HepG2 (cell line): Measurements from ENCODE around the gene RABGGTA. TPM values are rescaled to one million over a fixed set of nuclear protein-coding genes. Genes with fewer than 3 reads are reported as not detected.

Experiments
- ATAC-seq: fragments of 200-7000 bp; cut with Tn5 transposase; 3 replicates; pipeline ENCODE4 v1.9.1; 2020; ENCODE audit warnings: mild to moderate bottlenecking, moderate library complexity
- BruUV-seq: library from RNA; stranded (reverse); fragments of 400-500 nt; replicated peaks from 2 replicates; lab custom pipeline; 2021; lab: Mats Ljungman, UMichigan
- CTCF ChIA-PET: fragments of 300-600 bp; formaldehyde crosslinking; extraction: SDS; loops from one replicate; lab custom pipeline; 2021; ENCODE audit warnings: low total read pairs, inconsistent platforms, low intra/inter-chr PET ratio; lab: Yijun Ruan, JAX
- POLR2A ChIA-PET: fragments of 350-600 bp; sonication (Branson Sonifier 250); formaldehyde crosslinking; loops from one replicate; lab custom pipeline; 2020; ENCODE audit warnings: antibody characterized with exemption, inconsistent platforms; lab: Yijun Ruan, JAX
- DNase-seq: peaks from one replicate; pipeline ENCODE4 v3.0.0-alpha.2; 2015; ENCODE audit warnings: low spot score
- FAIRE-seq: peaks from 3 replicates; lab custom pipeline; 2011; peaks lifted over from hg19 to GRCh38; lab: Jason Lieb, UNC
- H2AFZ ChIP-seq: one replicate; pipeline ENCODE4 v1.6.1; 2011; ENCODE audit warnings: low read length, inconsistent platforms
- H3K27ac ChIP-seq: fragments of 300-600 bp; 3 replicates; pipeline ENCODE4 v1.8.0; 2011; ENCODE audit warnings: mixed run types, mild to moderate bottlenecking, mixed read lengths, low read length, inconsistent platforms; ENCODE audit not compliant: insufficient read depth; ENCODE audit errors: extremely low read length
- H3K27me3 ChIP-seq, 2 experiments: fragments of 200-600 bp in 1 of 2; 2 replicates in 1 of 2; 3 replicates in 1 of 2; pipeline versions ENCODE4 v1.6.0 to v1.8.0; 2011; ENCODE audit warnings: low read length in 2 of 2, mild to moderate bottlenecking in 2 of 2, moderate library complexity in 2 of 2, inconsistent platforms in 1 of 2; ENCODE audit not compliant: insufficient read depth in 2 of 2, control insufficient read depth in 1 of 2
- H3K36me3 ChIP-seq, 2 experiments: fragments of 200-600 bp in 1 of 2; replicated peaks in 1 of 2; 2 replicates in 1 of 2; 3 replicates in 1 of 2; pipeline versions ENCODE4 v1.5.1 to v1.8.0; 2011; ENCODE audit warnings: low read length in 2 of 2, inconsistent platforms in 1 of 2; ENCODE audit not compliant: insufficient read depth in 2 of 2, control insufficient read depth in 1 of 2
- H3K4me1 ChIP-seq: 2 replicates; pipeline ENCODE4 v1.5.1; 2012; ENCODE audit warnings: low read length, inconsistent platforms; ENCODE audit not compliant: insufficient read depth
- H3K4me2 ChIP-seq: 2 replicates; pipeline ENCODE4 v1.6.0; 2011; ENCODE audit warnings: low read depth, low read length, inconsistent platforms
- H3K4me3 ChIP-seq, 3 experiments: fragments of 200-600 bp in 1 of 3; sonication (generic), shearing (Covaris generic) in 1 of 3; replicated peaks in 1 of 3; 2 replicates each; pipeline ENCODE4 v1.5.1; 2011 to 2016; ENCODE audit warnings: low read length in 3 of 3, inconsistent platforms in 2 of 3, low read depth in 2 of 3, mild to moderate bottlenecking in 2 of 3, control low read depth in 1 of 3, mixed read lengths in 1 of 3; ENCODE audit not compliant: insufficient read depth in 1 of 3
- H3K79me2 ChIP-seq: one replicate; pipeline ENCODE4 v1.6.1; 2011; ENCODE audit warnings: low read length, inconsistent platforms; ENCODE audit not compliant: insufficient read depth
- H3K9ac ChIP-seq: 2 replicates; pipeline ENCODE4 v1.6.0; 2011; ENCODE audit warnings: mild to moderate bottlenecking, low read depth, low read length, inconsistent platforms; ENCODE audit not compliant: insufficient read depth
- H3K9me3 ChIP-seq: 2 replicates; pipeline ENCODE4 v1.5.1; 2012; ENCODE audit warnings: mild to moderate bottlenecking, low read length
- H4K20me1 ChIP-seq: 2 replicates; pipeline ENCODE4 v1.6.0; 2011; ENCODE audit warnings: inconsistent platforms, mild to moderate bottlenecking, low read length, moderate library complexity; ENCODE audit not compliant: insufficient read depth
- ARNTL ChIP-seq: sonication (generic); formaldehyde crosslinking; IDR thresholded peaks from 2 replicates; pipeline ENCODE4 v1.4.0; 2020; ENCODE audit warnings: mild to moderate bottlenecking, missing genetic modification reagents
- JUN ChIP-seq: sonication (generic); formaldehyde crosslinking; IDR thresholded peaks from 2 replicates; pipeline ENCODE4 v1.4.0; 2020; ENCODE audit warnings: mild to moderate bottlenecking, missing genetic modification reagents
- PHF21A ChIP-seq: sonication (generic); formaldehyde crosslinking; IDR thresholded peaks from 2 replicates; pipeline ENCODE4 v1.5.0; 2020; ENCODE audit warnings: mild to moderate bottlenecking, missing genetic modification reagents
- SMYD3 ChIP-seq: sonication (generic); formaldehyde crosslinking; IDR thresholded peaks from 2 replicates; pipeline ENCODE4 v1.8.1; 2023; ENCODE audit warnings: mild to moderate bottlenecking, missing genetic modification reagents
- TMF1 ChIP-seq: sonication (generic); formaldehyde crosslinking; IDR thresholded peaks from 2 replicates; pipeline ENCODE4 v1.8.1; 2022; ENCODE audit warnings: low read depth, missing genetic modification reagents
- ZC3H13 ChIP-seq: sonication (generic); formaldehyde crosslinking; IDR thresholded peaks from 2 replicates; pipeline ENCODE4 v1.8.1; 2023; ENCODE audit warnings: mild to moderate bottlenecking, missing genetic modification reagents, moderate library complexity
- ZFP82 ChIP-seq: sonication (generic); formaldehyde crosslinking; IDR thresholded peaks from 2 replicates; pipeline ENCODE4 v1.5.1; 2020; ENCODE audit warnings: mild to moderate bottlenecking, missing genetic modification reagents, borderline replicate concordance
- ZNF24 ChIP-seq: fragments of 450-650 bp; IDR thresholded peaks from 2 replicates; pipeline ENCODE4 v1.6.1; 2017; ENCODE audit warnings: antibody characterized with exemption, mild to moderate bottlenecking
- ZNF256 ChIP-seq: sonication (generic); formaldehyde crosslinking; conservative IDR thresholded peaks from 2 replicates; pipeline ENCODE4 v1.4.0; 2020; ENCODE audit warnings: missing genetic modification reagents
- ZNF3 ChIP-seq: IDR thresholded peaks from 2 replicates; pipeline ENCODE4 v1.7.0; 2017; ENCODE audit warnings: inconsistent platforms
- WGBS: methylation state at CpG from one replicate; pipeline ENCODE4 v1.1.6; 2017; ENCODE audit warnings: low lambda C conversion rate; 5-methylcytosine and 5-hydroxymethylcytosine counted together
- in situ Hi-C: cut with HindIII; loops from 2 replicates; pipeline ENCODE4 v1.10.0; 2017; ENCODE audit warnings: low pct_unique_long_range_greater_than_20kb; ENCODE audit not compliant: extremely low pct_ligation_motif_present
- intact Hi-C: fragments of 100-400 bp; cut with micrococcal nuclease; formaldehyde crosslinking; loops from one replicate; pipeline ENCODE4 v1.10.0; 2022; ENCODE audit not compliant: unreplicated experiment
- polyA plus RNA-seq, 8 experiments: library from polyadenylated mRNA; depleted of rRNA in 3 of 8; stranded (reverse) in 7 of 8; unstranded in 1 of 8; fragments of >200 nt; fragmentation: Illumina TruSeq in 4 of 8; extraction: Trizol in 4 of 8; gene quantifications; 2 replicates each; pipeline versions ENCODE4 v1.2.1 to v1.2.3, GENCODE V29; 2011 to 2016; ENCODE audit warnings: low read depth in 4 of 8, missing spikeins in 1 of 8, mixed read lengths in 1 of 8; ENCODE audit not compliant: insufficient read depth in 1 of 8
- total RNA-seq, 5 experiments: library from RNA; depleted of rRNA; stranded (reverse); fragments of >200 nt; fragmentation: Illumina TruSeq; extraction: Trizol; gene quantifications; 2 replicates each; pipeline ENCODE4 v1.2.3, GENCODE V29; 2016; ENCODE audit warnings: low read depth in 1 of 5
- TF ChIP-seq, protein P1 (sequence below): sonication (generic); formaldehyde crosslinking; IDR thresholded peaks from 2 replicates; pipeline ENCODE4 v1.4.0; 2020; ENCODE audit warnings: missing genetic modification reagents
- TF ChIP-seq, protein P2 (sequence below): sonication (generic); formaldehyde crosslinking; IDR thresholded peaks from 2 replicates; pipeline ENCODE4 v1.5.1; 2020; ENCODE audit warnings: mild to moderate bottlenecking, missing genetic modification reagents, borderline replicate concordance
- TF ChIP-seq, protein P3 (sequence below): sonication (generic); formaldehyde crosslinking; IDR thresholded peaks from 2 replicates; pipeline ENCODE4 v1.4.0; 2020; ENCODE audit warnings: missing genetic modification reagents, borderline replicate concordance
- TF ChIP-seq, protein P4 (sequence below): sonication (generic); formaldehyde crosslinking; IDR thresholded peaks from 2 replicates; pipeline ENCODE4 v1.4.0; 2020; ENCODE audit warnings: missing genetic modification reagents

The RABGGTA gene
- total and polyA plus RNA-seq, 2 of the 13 experiments (the other 11 are each of a cell fraction or from before 2014, with no cell fraction given): 57.9 to 90.8 TPM

DNA sequence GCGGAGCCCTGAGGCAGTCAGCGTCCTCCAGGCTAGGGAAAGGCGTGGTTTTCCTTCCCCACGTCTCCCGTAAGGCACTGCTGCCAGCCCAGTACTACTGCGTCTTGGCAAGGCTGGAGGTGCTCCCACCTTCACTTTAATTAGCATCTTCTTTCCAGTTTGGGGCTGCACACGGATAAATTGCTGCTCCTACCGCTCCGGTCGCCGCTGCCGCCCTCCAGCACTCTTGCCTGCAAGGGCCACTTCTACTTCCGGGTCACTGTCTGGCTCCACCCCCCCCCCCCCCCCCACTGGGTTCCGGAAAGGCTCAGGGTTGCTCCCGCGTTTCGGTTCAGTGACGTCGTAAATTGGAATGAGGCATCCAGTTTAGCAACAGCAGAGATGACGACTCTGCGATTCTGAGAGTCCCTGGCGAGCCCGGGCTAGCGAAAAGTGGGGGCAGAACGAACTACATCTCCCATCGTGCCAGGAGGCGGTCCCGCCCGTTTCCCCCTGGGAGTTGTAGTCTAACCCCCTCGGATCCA is 39.2 kb downstream of the RABGGTA start, which contains the start of gene NEDD8:
NEDD8 (minus strand) TSS at position 247 of the 524 bp plus-strand sequence; CDS start at position 147, 100 bp downstream.
- in situ Hi-C loops (no loop called here), intact Hi-C loops (loop anchor here (1.0 to 10.0 kb wide), 3 partner anchors 16 to 1193 kb away; partner anchors contain the start of genes IPO4 and MDP1)
- peak; percentile 99 for DNase-seq
- peak; percentile 85 for ATAC-seq
- no TSS peak for BruUV-seq
- peak; percentile 8 for FAIRE-seq
- H3K4me2 ChIP-seq: peak within 1 kb of the TSS; percentile 96
- H3K79me2 ChIP-seq: peaks cover 61% of the 10 kb centered on the region
- ChIA-PET CTCF (interaction anchor here (2.6 kb wide), 1 partner anchor 16 kb away, joined by 7 read pairs; the partner anchor contains the start of gene MDP1), POLR2A (interaction anchor here (1.2 to 18.0 kb wide), 7 partner anchors 10 to 138 kb away, joined by 3 to 850 read pairs (median 21); partner anchors contain the start of genes CHMP4A, CIDEB, DHRS1 and LTB4R)
- H3K36me3 ChIP-seq: peaks cover 18 to 43% of the 10 kb centered on the region in 2 experiments
- H3K9ac ChIP-seq: peak within 1 kb of the TSS; percentile 91
- H3K27me3 ChIP-seq: peaks cover 0 to 4% of the 10 kb centered on the region in 2 experiments; a peak in 1 of 5 replicates
- peaks cover 47% of the 10 kb centered on the region for H3K4me1 ChIP-seq
- H4K20me1 ChIP-seq: peaks cover 7% of the 10 kb centered on the region; the same call in 1 of the 2 replicates
- H2AFZ ChIP-seq: peak within 1 kb of the TSS; percentile 97
- H3K9me3 ChIP-seq: no peaks in the 10 kb centered on the region
- H3K4me3 ChIP-seq: peak within 1 kb of the TSS; percentile 83 to 91 (median 85)
- 1% methylated on average over 30 of the region's 30 CpGs for WGBS
- H3K27ac ChIP-seq: peak within 1 kb of the TSS; percentile 84
- TF ChIP-seq SMYD3 (CRISPR knock-in tag): no peak
- TF ChIP-seq JUN: peak; percentile 46; the same call in 1 of the 2 replicates
- TF ChIP-seq, protein P1, sequence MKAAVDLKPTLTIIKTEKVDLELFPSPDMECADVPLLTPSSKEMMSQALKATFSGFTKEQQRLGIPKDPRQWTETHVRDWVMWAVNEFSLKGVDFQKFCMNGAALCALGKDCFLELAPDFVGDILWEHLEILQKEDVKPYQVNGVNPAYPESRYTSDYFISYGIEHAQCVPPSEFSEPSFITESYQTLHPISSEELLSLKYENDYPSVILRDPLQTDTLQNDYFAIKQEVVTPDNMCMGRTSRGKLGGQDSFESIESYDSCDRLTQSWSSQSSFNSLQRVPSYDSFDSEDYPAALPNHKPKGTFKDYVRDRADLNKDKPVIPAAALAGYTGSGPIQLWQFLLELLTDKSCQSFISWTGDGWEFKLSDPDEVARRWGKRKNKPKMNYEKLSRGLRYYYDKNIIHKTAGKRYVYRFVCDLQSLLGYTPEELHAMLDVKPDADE (CRISPR knock-in tag): no peak; the same call in 1 of the 2 replicates
- no peak for TF ChIP-seq ARNTL (CRISPR knock-in tag)
- TF ChIP-seq, protein P2, sequence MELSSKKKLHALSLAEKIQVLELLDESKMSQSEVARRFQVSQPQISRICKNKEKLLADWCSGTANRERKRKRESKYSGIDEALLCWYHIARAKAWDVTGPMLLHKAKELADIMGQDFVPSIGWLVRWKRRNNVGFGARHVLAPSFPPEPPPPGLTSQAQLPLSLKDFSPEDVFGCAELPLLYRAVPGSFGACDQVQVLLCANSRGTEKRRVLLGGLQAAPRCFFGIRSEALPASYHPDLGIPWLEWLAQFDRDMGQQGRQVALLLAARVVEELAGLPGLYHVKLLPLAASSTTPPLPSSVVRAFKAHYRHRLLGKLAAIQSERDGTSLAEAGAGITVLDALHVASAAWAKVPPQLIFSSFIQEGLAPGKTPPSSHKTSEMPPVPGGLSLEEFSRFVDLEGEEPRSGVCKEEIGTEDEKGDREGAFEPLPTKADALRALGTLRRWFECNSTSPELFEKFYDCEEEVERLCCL (CRISPR knock-in tag): 0 out of 2 replicates have a peak, but pooled peaks have one; percentile 92
- TF ChIP-seq ZFP82 (CRISPR knock-in tag): no peak
- no peak; the same call in 1 of the 2 replicates for TF ChIP-seq ZC3H13
- no peak for TF ChIP-seq ZNF24
- TF ChIP-seq PHF21A: no peak; the same call in 1 of the 2 replicates
- TF ChIP-seq, protein P3, sequence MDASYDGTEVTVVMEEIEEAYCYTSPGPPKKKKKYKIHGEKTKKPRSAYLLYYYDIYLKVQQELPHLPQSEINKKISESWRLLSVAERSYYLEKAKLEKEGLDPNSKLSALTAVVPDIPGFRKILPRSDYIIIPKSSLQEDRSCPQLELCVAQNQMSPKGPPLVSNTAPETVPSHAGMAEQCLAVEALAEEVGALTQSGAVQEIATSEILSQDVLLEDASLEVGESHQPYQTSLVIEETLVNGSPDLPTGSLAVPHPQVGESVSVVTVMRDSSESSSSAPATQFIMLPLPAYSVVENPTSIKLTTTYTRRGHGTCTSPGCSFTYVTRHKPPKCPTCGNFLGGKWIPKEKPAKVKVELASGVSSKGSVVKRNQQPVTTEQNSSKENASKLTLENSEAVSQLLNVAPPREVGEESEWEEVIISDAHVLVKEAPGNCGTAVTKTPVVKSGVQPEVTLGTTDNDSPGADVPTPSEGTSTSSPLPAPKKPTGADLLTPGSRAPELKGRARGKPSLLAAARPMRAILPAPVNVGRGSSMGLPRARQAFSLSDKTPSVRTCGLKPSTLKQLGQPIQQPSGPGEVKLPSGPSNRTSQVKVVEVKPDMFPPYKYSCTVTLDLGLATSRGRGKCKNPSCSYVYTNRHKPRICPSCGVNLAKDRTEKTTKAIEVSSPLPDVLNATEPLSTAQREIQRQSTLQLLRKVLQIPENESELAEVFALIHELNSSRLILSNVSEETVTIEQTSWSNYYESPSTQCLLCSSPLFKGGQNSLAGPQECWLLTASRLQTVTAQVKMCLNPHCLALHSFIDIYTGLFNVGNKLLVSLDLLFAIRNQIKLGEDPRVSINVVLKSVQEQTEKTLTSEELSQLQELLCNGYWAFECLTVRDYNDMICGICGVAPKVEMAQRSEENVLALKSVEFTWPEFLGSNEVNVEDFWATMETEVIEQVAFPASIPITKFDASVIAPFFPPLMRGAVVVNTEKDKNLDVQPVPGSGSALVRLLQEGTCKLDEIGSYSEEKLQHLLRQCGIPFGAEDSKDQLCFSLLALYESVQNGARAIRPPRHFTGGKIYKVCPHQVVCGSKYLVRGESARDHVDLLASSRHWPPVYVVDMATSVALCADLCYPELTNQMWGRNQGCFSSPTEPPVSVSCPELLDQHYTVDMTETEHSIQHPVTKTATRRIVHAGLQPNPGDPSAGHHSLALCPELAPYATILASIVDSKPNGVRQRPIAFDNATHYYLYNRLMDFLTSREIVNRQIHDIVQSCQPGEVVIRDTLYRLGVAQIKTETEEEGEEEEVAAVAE (CRISPR knock-in tag): peak; percentile 76; the same call in 1 of the 2 replicates
- TF ChIP-seq, protein P4, sequence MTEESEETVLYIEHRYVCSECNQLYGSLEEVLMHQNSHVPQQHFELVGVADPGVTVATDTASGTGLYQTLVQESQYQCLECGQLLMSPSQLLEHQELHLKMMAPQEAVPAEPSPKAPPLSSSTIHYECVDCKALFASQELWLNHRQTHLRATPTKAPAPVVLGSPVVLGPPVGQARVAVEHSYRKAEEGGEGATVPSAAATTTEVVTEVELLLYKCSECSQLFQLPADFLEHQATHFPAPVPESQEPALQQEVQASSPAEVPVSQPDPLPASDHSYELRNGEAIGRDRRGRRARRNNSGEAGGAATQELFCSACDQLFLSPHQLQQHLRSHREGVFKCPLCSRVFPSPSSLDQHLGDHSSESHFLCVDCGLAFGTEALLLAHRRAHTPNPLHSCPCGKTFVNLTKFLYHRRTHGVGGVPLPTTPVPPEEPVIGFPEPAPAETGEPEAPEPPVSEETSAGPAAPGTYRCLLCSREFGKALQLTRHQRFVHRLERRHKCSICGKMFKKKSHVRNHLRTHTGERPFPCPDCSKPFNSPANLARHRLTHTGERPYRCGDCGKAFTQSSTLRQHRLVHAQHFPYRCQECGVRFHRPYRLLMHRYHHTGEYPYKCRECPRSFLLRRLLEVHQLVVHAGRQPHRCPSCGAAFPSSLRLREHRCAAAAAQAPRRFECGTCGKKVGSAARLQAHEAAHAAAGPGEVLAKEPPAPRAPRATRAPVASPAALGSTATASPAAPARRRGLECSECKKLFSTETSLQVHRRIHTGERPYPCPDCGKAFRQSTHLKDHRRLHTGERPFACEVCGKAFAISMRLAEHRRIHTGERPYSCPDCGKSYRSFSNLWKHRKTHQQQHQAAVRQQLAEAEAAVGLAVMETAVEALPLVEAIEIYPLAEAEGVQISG (CRISPR knock-in tag): peak; percentile 98
- TF ChIP-seq ZNF256 (CRISPR knock-in tag): no peak
- no peak for TF ChIP-seq ZNF3
- no peak; the same call in 1 of the 2 replicates for TF ChIP-seq TMF1
